ENCODE results near the gene NRG3.

NRG3 gene

DNA sequence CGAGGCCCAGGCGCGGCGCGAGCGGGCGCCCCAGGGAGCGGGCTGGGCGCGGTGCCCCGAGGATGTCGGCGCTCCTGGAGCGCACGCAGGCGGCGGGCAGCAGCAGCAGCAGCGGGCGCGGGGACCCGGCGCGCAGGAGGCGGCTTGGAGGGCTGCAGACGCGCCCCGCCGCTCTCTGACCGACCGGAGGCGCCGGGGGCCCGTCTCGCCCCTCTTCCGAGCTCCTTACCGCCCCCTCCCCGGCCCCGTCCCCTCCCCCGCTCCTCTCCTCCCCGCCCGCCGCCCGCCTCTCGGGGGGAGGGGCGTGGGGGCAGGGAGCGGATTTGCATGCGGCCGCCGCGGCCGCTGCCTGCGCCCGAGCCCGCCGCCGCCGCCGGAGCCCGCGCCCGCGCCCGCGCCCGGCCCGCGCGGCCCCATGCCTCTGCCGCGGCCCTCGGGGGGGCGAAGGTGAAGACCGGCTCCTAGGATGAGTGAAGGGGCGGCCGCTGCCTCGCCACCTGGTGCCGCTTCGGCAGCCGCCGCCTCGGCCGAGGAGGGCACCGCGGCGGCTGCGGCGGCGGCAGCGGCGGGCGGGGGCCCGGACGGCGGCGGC, at the start of gene NRG3:
NRG3 (plus strand) TSS at position 320 of the 592 bp plus-strand sequence.
- Histone ChIP-seq H3K4me3 (ENCODE audit: low read depth in 1 of 2, low read length in 2 of 2) (peak within 1 kb of the TSS in 1 of 2 donors; percentile 21), H3K9ac (ENCODE audit: low read length) (no peak within 1 kb of the TSS), H3K27me3 (ENCODE audit: control insufficient read depth in 1 of 2, insufficient read depth in 2 of 2, low read length in 2 of 2) (peaks cover 22 to 32% of the 10 kb centered on the region in 2 donors), H3K27ac (ENCODE audit: low read depth, low read length) (no peak within 1 kb of the TSS), H3K36me3 (ENCODE audit: insufficient read depth, low read length) (no peaks in the 10 kb centered on the region), H3K9me3 (ENCODE audit: low read length) (no peaks in the 10 kb centered on the region), H3K4me1 (ENCODE audit: insufficient read depth, low read length) (peaks cover 10% of the 10 kb centered on the region)

DNA sequence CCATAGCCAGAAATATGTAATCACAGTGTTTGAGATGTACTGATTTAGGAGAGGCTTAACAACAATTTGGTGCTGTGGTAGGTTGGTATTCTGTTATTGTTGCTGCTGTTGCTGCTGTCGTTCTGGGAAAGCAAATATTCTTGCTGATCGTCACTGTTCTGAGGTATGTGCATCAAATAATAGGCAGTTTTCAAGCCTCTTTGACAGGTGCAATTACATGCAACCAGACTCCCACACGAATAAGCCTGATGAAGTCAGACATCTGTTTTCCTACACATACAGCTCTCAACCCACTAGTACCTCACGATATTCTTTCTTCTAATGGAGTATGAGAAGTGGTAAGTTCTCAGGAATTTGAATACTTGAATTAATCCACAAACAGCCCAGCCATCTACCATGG, 46.7 kb upstream of the NRG3 start:
- no peaks in the 10 kb centered on the region for H3K27me3 ChIP-seq (ENCODE audit: control insufficient read depth in 1 of 2, insufficient read depth in 2 of 2, low read length in 2 of 2)
- no peak overlapping the region for H3K4me3 ChIP-seq (ENCODE audit: low read depth in 1 of 2, low read length in 2 of 2)
- no peak overlapping the region for H3K9ac ChIP-seq (ENCODE audit: low read length)

GRCh38 chr10:81831060-81831459, 43.9 kb upstream of the NRG3 start:
- Histone ChIP-seq H3K4me1 (ENCODE audit: insufficient read depth, low read length) (no peaks in the 10 kb centered on the region), H3K9ac (ENCODE audit: low read length) (no peak overlapping the region), H3K9me3 (ENCODE audit: low read length) (no peaks in the 10 kb centered on the region), H3K36me3 (ENCODE audit: insufficient read depth, low read length) (no peaks in the 10 kb centered on the region), H3K4me3 (ENCODE audit: low read depth in 1 of 2, low read length in 2 of 2) (no peak overlapping the region), H3K27ac (ENCODE audit: low read depth, low read length) (no peak overlapping the region), H3K27me3 (ENCODE audit: control insufficient read depth in 1 of 2, insufficient read depth in 2 of 2, low read length in 2 of 2) (no peaks in the 10 kb centered on the region)

More for the DNA sequence above, 46.7 kb upstream of the NRG3 start:
- Histone ChIP-seq H3K9me3 (ENCODE audit: low read length) (no peaks in the 10 kb centered on the region), H3K4me1 (ENCODE audit: insufficient read depth, low read length) (no peaks in the 10 kb centered on the region), H3K36me3 (ENCODE audit: insufficient read depth, low read length) (no peaks in the 10 kb centered on the region), H3K27ac (ENCODE audit: low read depth, low read length) (no peak overlapping the region)

GRCh38 chr10:81838950-81839349, 36.0 kb upstream of the NRG3 start:
- no peak overlapping the region for H3K9ac ChIP-seq (ENCODE audit: low read length)
- no peaks in the 10 kb centered on the region for H3K4me1 ChIP-seq (ENCODE audit: insufficient read depth, low read length)
- H3K36me3 ChIP-seq (ENCODE audit: insufficient read depth, low read length) = no peaks in the 10 kb centered on the region
- no peaks in the 10 kb centered on the region for H3K9me3 ChIP-seq (ENCODE audit: low read length)
- no peak overlapping the region for H3K27ac ChIP-seq (ENCODE audit: low read depth, low read length)
- H3K4me3 ChIP-seq (ENCODE audit: low read depth in 1 of 2, low read length in 2 of 2) = no peak overlapping the region
- no peaks in the 10 kb centered on the region for H3K27me3 ChIP-seq (ENCODE audit: control insufficient read depth in 1 of 2, insufficient read depth in 2 of 2, low read length in 2 of 2)

GRCh38 chr10:81843042-81843441, 32.0 kb upstream of the NRG3 start:
- Histone ChIP-seq H3K27ac (ENCODE audit: low read depth, low read length) (no peak overlapping the region), H3K9ac (ENCODE audit: low read length) (no peak overlapping the region), H3K4me3 (ENCODE audit: low read depth in 1 of 2, low read length in 2 of 2) (no peak overlapping the region), H3K4me1 (ENCODE audit: insufficient read depth, low read length) (peaks cover 4% of the 10 kb centered on the region), H3K36me3 (ENCODE audit: insufficient read depth, low read length) (no peaks in the 10 kb centered on the region), H3K9me3 (ENCODE audit: low read length) (no peaks in the 10 kb centered on the region), H3K27me3 (ENCODE audit: control insufficient read depth in 1 of 2, insufficient read depth in 2 of 2, low read length in 2 of 2) (no peaks in the 10 kb centered on the region)

DNA sequence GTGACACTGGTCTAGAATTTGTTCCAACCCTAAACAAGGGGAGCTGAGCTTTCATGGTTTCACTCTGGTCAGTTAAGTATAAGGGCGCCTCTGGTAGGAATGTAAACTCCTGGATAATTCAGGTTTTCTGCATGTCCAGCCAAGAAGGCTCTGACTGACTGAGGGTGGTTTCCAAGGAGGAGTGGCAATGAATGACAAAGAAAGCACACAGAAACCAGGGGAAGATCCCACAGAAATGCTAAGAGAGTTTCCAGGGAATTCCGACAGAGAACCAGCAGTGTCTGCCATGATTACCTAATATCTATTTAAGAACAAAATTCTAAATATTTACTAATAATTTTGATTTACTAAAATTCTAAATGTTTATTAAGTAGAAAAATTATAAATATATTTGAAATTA, 27.3 kb upstream of the NRG3 start:
- Histone ChIP-seq H3K36me3 (ENCODE audit: insufficient read depth, low read length) (no peaks in the 10 kb centered on the region), H3K4me1 (ENCODE audit: insufficient read depth, low read length) (peaks cover 4% of the 10 kb centered on the region), H3K27ac (ENCODE audit: low read depth, low read length) (no peak overlapping the region), H3K9me3 (ENCODE audit: low read length) (no peaks in the 10 kb centered on the region), H3K4me3 (ENCODE audit: low read depth in 1 of 2, low read length in 2 of 2) (no peak overlapping the region), H3K27me3 (ENCODE audit: control insufficient read depth in 1 of 2, insufficient read depth in 2 of 2, low read length in 2 of 2) (no peaks in the 10 kb centered on the region), H3K9ac (ENCODE audit: low read length) (no peak overlapping the region)

DNA sequence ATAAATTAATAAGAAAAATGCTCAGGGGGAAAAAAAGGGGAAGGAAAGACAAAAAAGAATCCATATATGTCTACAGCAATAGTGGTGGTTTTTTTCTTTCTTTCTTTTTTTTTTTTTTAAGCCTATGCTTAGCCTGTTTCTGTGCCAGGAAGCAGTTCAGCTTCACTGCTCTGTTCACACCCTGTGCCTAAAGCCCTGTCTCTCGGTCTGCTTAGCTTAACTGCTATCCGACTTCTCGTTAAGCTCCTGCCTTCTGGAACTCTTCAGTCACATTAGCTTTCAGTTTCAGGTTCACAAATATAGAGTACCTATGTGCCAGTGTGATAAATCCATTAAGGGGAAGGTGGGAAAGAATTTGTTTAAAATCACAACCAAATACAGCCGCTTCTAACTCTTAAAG, 26.5 kb upstream of the NRG3 start:
- Histone ChIP-seq H3K9ac (ENCODE audit: low read length) (no peak overlapping the region), H3K4me1 (ENCODE audit: insufficient read depth, low read length) (peaks cover 4% of the 10 kb centered on the region), H3K4me3 (ENCODE audit: low read depth in 1 of 2, low read length in 2 of 2) (no peak overlapping the region), H3K9me3 (ENCODE audit: low read length) (no peaks in the 10 kb centered on the region), H3K27me3 (ENCODE audit: control insufficient read depth in 1 of 2, insufficient read depth in 2 of 2, low read length in 2 of 2) (no peaks in the 10 kb centered on the region), H3K36me3 (ENCODE audit: insufficient read depth, low read length) (no peaks in the 10 kb centered on the region), H3K27ac (ENCODE audit: low read depth, low read length) (no peak overlapping the region)

DNA sequence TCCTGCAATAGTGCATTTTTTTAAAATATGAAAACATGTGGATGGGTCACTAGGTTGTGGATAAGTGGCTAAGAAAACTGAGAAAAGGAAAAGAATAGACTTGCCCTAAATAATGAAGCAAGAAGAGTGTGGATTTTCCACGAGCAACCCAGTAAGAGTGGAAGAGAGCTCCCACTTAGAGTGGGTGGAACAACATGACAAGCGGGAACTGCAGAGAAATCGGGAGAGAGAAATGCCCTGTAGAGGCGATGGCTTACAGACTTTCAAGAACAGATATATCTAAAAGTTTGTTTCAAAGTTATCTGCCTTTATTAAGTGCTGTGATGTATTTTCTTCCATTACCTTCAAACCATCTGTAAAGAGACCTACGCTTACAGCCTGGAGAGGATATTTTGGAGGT, 26.1 kb upstream of the NRG3 start:
- no peak overlapping the region for H3K9ac ChIP-seq (ENCODE audit: low read length)

GRCh38 chr10:81862596-81862995, 12.4 kb upstream of the NRG3 start:
- no peaks in the 10 kb centered on the region for H3K36me3 ChIP-seq (ENCODE audit: insufficient read depth, low read length)
- H3K9ac ChIP-seq (ENCODE audit: low read length) = no peak overlapping the region
- H3K4me1 ChIP-seq (ENCODE audit: insufficient read depth, low read length) = no peaks in the 10 kb centered on the region
- H3K9me3 ChIP-seq (ENCODE audit: low read length) = no peaks in the 10 kb centered on the region
- H3K27ac ChIP-seq (ENCODE audit: low read depth, low read length) = no peak overlapping the region
- H3K4me3 ChIP-seq (ENCODE audit: low read depth in 1 of 2, low read length in 2 of 2) = no peak overlapping the region
- no peaks in the 10 kb centered on the region for H3K27me3 ChIP-seq (ENCODE audit: control insufficient read depth in 1 of 2, insufficient read depth in 2 of 2, low read length in 2 of 2)

More for the DNA sequence above, 26.1 kb upstream of the NRG3 start:
- H3K9me3 ChIP-seq (ENCODE audit: low read length) = no peaks in the 10 kb centered on the region
- no peaks in the 10 kb centered on the region for H3K27me3 ChIP-seq (ENCODE audit: control insufficient read depth in 1 of 2, insufficient read depth in 2 of 2, low read length in 2 of 2)
- no peak overlapping the region for H3K27ac ChIP-seq (ENCODE audit: low read depth, low read length)
- H3K36me3 ChIP-seq (ENCODE audit: insufficient read depth, low read length) = no peaks in the 10 kb centered on the region
- H3K4me1 ChIP-seq (ENCODE audit: insufficient read depth, low read length) = peaks cover 4% of the 10 kb centered on the region
- H3K4me3 ChIP-seq (ENCODE audit: low read depth in 1 of 2, low read length in 2 of 2) = no peak overlapping the region

- H3K4me3 ChIP-seq (ENCODE audit: low read depth in 1 of 2, low read length in 2 of 2) = no peak overlapping the region
- no peak overlapping the region for H3K9ac ChIP-seq (ENCODE audit: low read length)
- no peak overlapping the region for H3K27ac ChIP-seq (ENCODE audit: low read depth, low read length)
- no peaks in the 10 kb centered on the region for H3K9me3 ChIP-seq (ENCODE audit: low read length)
- no peaks in the 10 kb centered on the region for H3K27me3 ChIP-seq (ENCODE audit: control insufficient read depth in 1 of 2, insufficient read depth in 2 of 2, low read length in 2 of 2)
- H3K36me3 ChIP-seq (ENCODE audit: insufficient read depth, low read length) = no peaks in the 10 kb centered on the region
- no peaks in the 10 kb centered on the region for H3K4me1 ChIP-seq (ENCODE audit: insufficient read depth, low read length)
Measured at GRCh38 chr10:81863771-81864170, 11.2 kb upstream of the NRG3 start.

- Histone ChIP-seq H3K36me3 (ENCODE audit: insufficient read depth, low read length) (no peaks in the 10 kb centered on the region), H3K27me3 (ENCODE audit: control insufficient read depth in 1 of 2, insufficient read depth in 2 of 2, low read length in 2 of 2) (no peaks in the 10 kb centered on the region), H3K4me3 (ENCODE audit: low read depth in 1 of 2, low read length in 2 of 2) (no peak overlapping the region), H3K4me1 (ENCODE audit: insufficient read depth, low read length) (no peaks in the 10 kb centered on the region), H3K9me3 (ENCODE audit: low read length) (no peaks in the 10 kb centered on the region), H3K27ac (ENCODE audit: low read depth, low read length) (no peak overlapping the region), H3K9ac (ENCODE audit: low read length) (no peak overlapping the region)
Measured at GRCh38 chr10:81865581-81865980, 9.4 kb upstream of the NRG3 start.

DNA sequence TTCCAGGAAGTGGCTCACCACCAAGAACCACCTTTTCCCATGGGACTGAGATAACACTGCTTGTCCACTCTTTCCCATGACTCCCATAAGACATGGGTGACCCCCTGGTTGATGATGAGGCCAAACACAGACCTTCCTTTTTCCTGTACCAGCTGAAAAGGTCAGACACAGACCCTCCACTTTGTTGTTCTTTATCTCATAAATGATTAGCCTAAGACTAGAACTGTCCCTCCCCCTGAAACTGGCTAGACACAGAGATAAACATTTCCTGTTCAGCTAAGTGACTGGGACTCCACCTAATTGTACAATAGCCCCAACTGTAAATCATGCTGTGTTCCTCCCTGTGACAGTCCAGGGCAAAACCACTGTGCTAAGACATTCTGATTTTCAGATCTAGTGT, 8.2 kb upstream of the NRG3 start:
- no peak overlapping the region for H3K27ac ChIP-seq (ENCODE audit: low read depth, low read length)
- no peaks in the 10 kb centered on the region for H3K4me1 ChIP-seq (ENCODE audit: insufficient read depth, low read length)
- H3K27me3 ChIP-seq (ENCODE audit: control insufficient read depth in 1 of 2, insufficient read depth in 2 of 2, low read length in 2 of 2) = no peaks in the 10 kb centered on the region
- H3K4me3 ChIP-seq (ENCODE audit: low read depth in 1 of 2, low read length in 2 of 2) = no peak overlapping the region
- H3K9me3 ChIP-seq (ENCODE audit: low read length) = no peaks in the 10 kb centered on the region
- H3K9ac ChIP-seq (ENCODE audit: low read length) = no peak overlapping the region
- no peaks in the 10 kb centered on the region for H3K36me3 ChIP-seq (ENCODE audit: insufficient read depth, low read length)
